GM12878 (cell line): ENCODE data around the gene ZSWIM3. TPM values are rescaled to one million over a fixed set of nuclear protein-coding genes. Genes with fewer than 3 reads are reported as not detected.
A peak's percentile ranks its signal among the peaks of the same experiment; 100 is the strongest.

Source experiments
- CBFB ChIP-seq: IDR thresholded peaks from 2 replicates; pipeline ENCODE4 v1.6.1; 2016; ENCODE audit warnings: antibody characterized with exemption, low read depth
- CEBPB ChIP-seq, 2 experiments: fragments of 150-350 bp in 1 of 2; IDR thresholded peaks; 2 replicates each; pipeline ENCODE4 v1.6.1; 2012 to 2014; ENCODE audit warnings: low read depth in 2 of 2, low read length in 2 of 2, borderline replicate concordance in 1 of 2, inconsistent platforms in 1 of 2
- CHD2 ChIP-seq: IDR thresholded peaks from 2 replicates; pipeline ENCODE4 v1.6.1; 2011; ENCODE audit warnings: low read depth, low read length, improper control_type of control experiment, borderline replicate concordance
- E2F8 ChIP-seq: fragments of 450-650 bp; IDR thresholded peaks from 2 replicates; pipeline ENCODE4 v1.6.1; 2018; ENCODE audit warnings: mild to moderate bottlenecking, low read depth, moderate library complexity; ENCODE audit not compliant: partially characterized antibody
- E4F1 ChIP-seq: fragments of 450-650 bp; IDR thresholded peaks from 2 replicates; pipeline ENCODE4 v1.6.1; 2018; ENCODE audit warnings: borderline replicate concordance, mild to moderate bottlenecking; ENCODE audit not compliant: partially characterized antibody
- FOS ChIP-seq: IDR thresholded peaks from 3 replicates; pipeline ENCODE4 v1.6.1; 2011; ENCODE audit warnings: borderline replicate concordance; ENCODE audit not compliant: insufficient read length; ENCODE audit errors: extremely low read depth
- IRF4 ChIP-seq: IDR thresholded peaks from 2 replicates; pipeline ENCODE4 v1.6.1; 2011; ENCODE audit warnings: low read depth, low read length
- NFIC ChIP-seq: IDR thresholded peaks from 2 replicates; pipeline ENCODE4 v1.6.1; 2012; ENCODE audit warnings: low read depth, mild to moderate bottlenecking, inconsistent platforms, low read length, moderate library complexity
- NFYA ChIP-seq: IDR thresholded peaks from 2 replicates; pipeline ENCODE4 v1.6.1; 2011; ENCODE audit warnings: low read depth, mild to moderate bottlenecking, low read length, improper control_type of control experiment, borderline replicate concordance
- POLR2AphosphoS5 ChIP-seq: IDR thresholded peaks from 2 replicates; pipeline ENCODE4 v1.6.1; 2011; ENCODE audit warnings: mild to moderate bottlenecking, low read length, inconsistent platforms
- RFX5 ChIP-seq: IDR thresholded peaks from 2 replicates; pipeline ENCODE4 v1.6.1; 2011; ENCODE audit warnings: low read depth, low read length, improper control_type of control experiment
- RUNX3 ChIP-seq: IDR thresholded peaks from 2 replicates; pipeline ENCODE4 v1.6.1; 2012; ENCODE audit warnings: low read length, inconsistent platforms
- SMARCA5 ChIP-seq: fragments of 450-650 bp; IDR thresholded peaks from 2 replicates; pipeline ENCODE4 v1.6.1; 2017; ENCODE audit warnings: mild to moderate bottlenecking
- SP1 ChIP-seq: IDR thresholded peaks from one replicate; pipeline ENCODE4 v1.6.1; 2011; ENCODE audit warnings: low read depth, low read length
- SREBF1 ChIP-seq: IDR thresholded peaks from 2 replicates; pipeline ENCODE4 v1.6.1; 2012; ENCODE audit warnings: mild to moderate bottlenecking, low read length
- SREBF2 ChIP-seq: IDR thresholded peaks from 2 replicates; pipeline ENCODE4 v1.6.1; 2012; ENCODE audit warnings: mild to moderate bottlenecking, low read length
- YY1 ChIP-seq: IDR thresholded peaks from 2 replicates; pipeline ENCODE4 v1.6.1; 2011; ENCODE audit warnings: low read depth, mild to moderate bottlenecking, low read length
- ZNF592 ChIP-seq: fragments of 450-650 bp; IDR thresholded peaks from 2 replicates; pipeline ENCODE4 v1.6.1; 2017; ENCODE audit warnings: mild to moderate bottlenecking, moderate library complexity
- ZZZ3 ChIP-seq: IDR thresholded peaks from 2 replicates; pipeline ENCODE4 v1.6.1; 2011; ENCODE audit warnings: low read depth; ENCODE audit not compliant: control insufficient read depth, insufficient read length
- polyA plus RNA-seq, 11 experiments: library from polyadenylated mRNA; depleted of rRNA in 4 of 11; unstranded in 6 of 11; stranded (reverse) in 5 of 11; fragments of >200 nt; fragmentation: Nextera tagmentation in 4 of 11; fragmentation: Illumina TruSeq in 1 of 11; extraction: Ambion mirVana in 4 of 11; extraction: Trizol in 1 of 11; gene quantifications; 1 replicate in 1 of 11; 2 replicates in 10 of 11; pipeline versions ENCODE4 v1.2.1 to v1.2.3, GENCODE V29; 2011 to 2016; ENCODE audit warnings: inconsistent platforms in 2 of 11, missing spikeins in 2 of 11, low read depth in 1 of 11
- total RNA-seq, 4 experiments: library from RNA; depleted of rRNA in 3 of 4; stranded (reverse); fragments of >200 nt in 3 of 4; fragmentation: Illumina TruSeq in 1 of 4; extraction: Trizol in 1 of 4; gene quantifications; 2 replicates each; pipeline versions ENCODE4 v1.2.1 to v1.2.3, GENCODE V29; 2013 to 2021

ZSWIM3 gene
- total and polyA plus RNA-seq, 10 of the 15 experiments (the other 5 are each of a cell fraction or from before 2014, with no cell fraction given), result 1.6 to 5.1 (median 4.2) TPM

- TF ChIP-seq CHD2, result peak; percentile 84
- peak; percentile 44; the same call in 1 of the 2 replicates for TF ChIP-seq POLR2AphosphoS5
- TF ChIP-seq RFX5, result no peak
- TF ChIP-seq NFYA, result no peak
- no peak for TF ChIP-seq IRF4
- TF ChIP-seq YY1, result peak; percentile 92
- TF ChIP-seq SMARCA5, result peak; percentile 25; the same call in 1 of the 2 replicates
- no peak for TF ChIP-seq SREBF1
- TF ChIP-seq FOS, result peak; percentile 79
- peak; percentile 83 for TF ChIP-seq SP1
- TF ChIP-seq E2F8, result no peak
- TF ChIP-seq CBFB, result peak; percentile 89
- peak; percentile 99 for TF ChIP-seq NFIC
- peak; percentile 66 for TF ChIP-seq E4F1
- TF ChIP-seq RUNX3, result peak; percentile 84
- TF ChIP-seq SREBF2, result no peak
- TF ChIP-seq ZZZ3, result no peak
- TF ChIP-seq CEBPB (IDR thresholded peaks at IDR 0.05; ENCODE audit: borderline replicate concordance in 1 of 2, low read depth in 2 of 2, low read length in 2 of 2), result no peak
- TF ChIP-seq ZNF592, result no peak
These were observed 33.9 kb downstream of the ZSWIM3 start, which contains the start of the genes CTSA and NEURL2 (continued) for GRCh38 chr20:45890985-45891983.
